HEK293 (cell line): ENCODE results near the gene C8A.

Experiments used
- MYNN ChIP-seq: fragments of 450-650 bp; formaldehyde crosslinking; IDR thresholded peaks from 2 replicates; pipeline ENCODE4 v1.5.1; 2016; ENCODE audit warnings: missing biosample characterization, missing genetic modification characterization, borderline replicate concordance
- TCF7L2 ChIP-seq: IDR thresholded peaks from 2 replicates; pipeline ENCODE4 v1.6.1; 2011; ENCODE audit warnings: low read depth, mild to moderate bottlenecking, inconsistent platforms, low read length, moderate library complexity, borderline replicate concordance
- TRIM28 ChIP-seq: IDR thresholded peaks from 2 replicates; pipeline ENCODE4 v1.6.1; 2011; ENCODE audit warnings: low read length, control low read depth, borderline replicate concordance
- ZFP3 ChIP-seq: fragments of 450-650 bp; formaldehyde crosslinking; IDR thresholded peaks from 2 replicates; pipeline ENCODE4 v1.5.1; 2016; ENCODE audit warnings: low read depth, missing biosample characterization, missing genetic modification characterization
- ZNF133 ChIP-seq: fragments of 450-650 bp; formaldehyde crosslinking; IDR thresholded peaks from 2 replicates; pipeline ENCODE4 v1.5.1; 2016; ENCODE audit warnings: missing biosample characterization, missing genetic modification characterization
- ZNF777 ChIP-seq: fragments of 450-650 bp; formaldehyde crosslinking; IDR thresholded peaks from 2 replicates; pipeline ENCODE4 v1.5.1; 2017; ENCODE audit warnings: missing biosample characterization, missing genetic modification characterization, borderline replicate concordance
- TF ChIP-seq, protein P1 (sequence below): fragments of 450-650 bp; formaldehyde crosslinking; IDR thresholded peaks from 2 replicates; pipeline ENCODE4 v1.5.1; 2017; ENCODE audit warnings: missing biosample characterization, missing genetic modification characterization
- TF ChIP-seq, protein P2 (sequence below): fragments of 450-650 bp; formaldehyde crosslinking; IDR thresholded peaks from 2 replicates; pipeline ENCODE4 v1.5.1; 2016; ENCODE audit warnings: missing biosample characterization, missing genetic modification characterization
- TF ChIP-seq, protein P3 (sequence below): fragments of 450-650 bp; formaldehyde crosslinking; IDR thresholded peaks from 2 replicates; pipeline ENCODE4 v1.5.1; 2016; ENCODE audit warnings: missing biosample characterization, missing genetic modification characterization, low read depth
- TF ChIP-seq, protein P4 (sequence below): fragments of 450-650 bp; formaldehyde crosslinking; IDR thresholded peaks from 2 replicates; pipeline ENCODE4 v1.5.1; 2017; ENCODE audit warnings: missing biosample characterization, missing genetic modification characterization
- TF ChIP-seq, protein P5 (sequence below): fragments of 450-650 bp; formaldehyde crosslinking; IDR thresholded peaks from 2 replicates; pipeline ENCODE4 v1.5.1; 2016; ENCODE audit warnings: missing biosample characterization, missing genetic modification characterization

DNA sequence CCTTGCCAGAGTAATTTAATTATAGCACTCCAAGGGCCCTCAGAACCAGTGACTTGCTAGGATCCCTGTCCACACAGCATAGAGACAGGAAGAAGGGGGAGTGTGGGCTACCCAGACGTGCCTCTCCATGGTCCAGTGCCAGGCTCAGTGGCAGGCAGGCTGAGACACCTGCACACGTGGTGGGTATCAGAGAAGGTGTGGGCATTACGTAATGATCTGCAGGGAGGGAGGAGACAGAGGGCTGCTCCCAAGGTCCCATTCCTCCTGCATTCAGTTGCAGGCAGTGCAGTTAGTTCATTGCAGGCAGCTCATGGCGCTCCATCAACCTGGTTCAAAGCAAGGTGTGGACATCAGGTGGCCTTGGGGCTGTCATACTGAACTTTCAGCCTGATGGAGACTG lies 61.4 kb downstream of the C8A start:
- TF ChIP-seq MYNN (tag by site-specific recombination) (no peak), ZNF777 (tag by site-specific recombination) (no peak), ZFP3 (tag by site-specific recombination) (no peak), TCF7L2 (no peak), ZNF133 (tag by site-specific recombination) (no peak), TRIM28 (no peak)
- TF ChIP-seq, protein P1, sequence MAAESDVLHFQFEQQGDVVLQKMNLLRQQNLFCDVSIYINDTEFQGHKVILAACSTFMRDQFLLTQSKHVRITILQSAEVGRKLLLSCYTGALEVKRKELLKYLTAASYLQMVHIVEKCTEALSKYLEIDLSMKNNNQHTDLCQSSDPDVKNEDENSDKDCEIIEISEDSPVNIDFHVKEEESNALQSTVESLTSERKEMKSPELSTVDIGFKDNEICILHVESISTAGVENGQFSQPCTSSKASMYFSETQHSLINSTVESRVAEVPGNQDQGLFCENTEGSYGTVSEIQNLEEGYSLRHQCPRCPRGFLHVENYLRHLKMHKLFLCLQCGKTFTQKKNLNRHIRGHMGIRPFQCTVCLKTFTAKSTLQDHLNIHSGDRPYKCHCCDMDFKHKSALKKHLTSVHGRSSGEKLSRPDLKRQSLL (tag by site-specific recombination) = no peak
- TF ChIP-seq, protein P2, sequence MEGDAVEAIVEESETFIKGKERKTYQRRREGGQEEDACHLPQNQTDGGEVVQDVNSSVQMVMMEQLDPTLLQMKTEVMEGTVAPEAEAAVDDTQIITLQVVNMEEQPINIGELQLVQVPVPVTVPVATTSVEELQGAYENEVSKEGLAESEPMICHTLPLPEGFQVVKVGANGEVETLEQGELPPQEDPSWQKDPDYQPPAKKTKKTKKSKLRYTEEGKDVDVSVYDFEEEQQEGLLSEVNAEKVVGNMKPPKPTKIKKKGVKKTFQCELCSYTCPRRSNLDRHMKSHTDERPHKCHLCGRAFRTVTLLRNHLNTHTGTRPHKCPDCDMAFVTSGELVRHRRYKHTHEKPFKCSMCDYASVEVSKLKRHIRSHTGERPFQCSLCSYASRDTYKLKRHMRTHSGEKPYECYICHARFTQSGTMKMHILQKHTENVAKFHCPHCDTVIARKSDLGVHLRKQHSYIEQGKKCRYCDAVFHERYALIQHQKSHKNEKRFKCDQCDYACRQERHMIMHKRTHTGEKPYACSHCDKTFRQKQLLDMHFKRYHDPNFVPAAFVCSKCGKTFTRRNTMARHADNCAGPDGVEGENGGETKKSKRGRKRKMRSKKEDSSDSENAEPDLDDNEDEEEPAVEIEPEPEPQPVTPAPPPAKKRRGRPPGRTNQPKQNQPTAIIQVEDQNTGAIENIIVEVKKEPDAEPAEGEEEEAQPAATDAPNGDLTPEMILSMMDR (tag by site-specific recombination) = no peak
- TF ChIP-seq, protein P3, sequence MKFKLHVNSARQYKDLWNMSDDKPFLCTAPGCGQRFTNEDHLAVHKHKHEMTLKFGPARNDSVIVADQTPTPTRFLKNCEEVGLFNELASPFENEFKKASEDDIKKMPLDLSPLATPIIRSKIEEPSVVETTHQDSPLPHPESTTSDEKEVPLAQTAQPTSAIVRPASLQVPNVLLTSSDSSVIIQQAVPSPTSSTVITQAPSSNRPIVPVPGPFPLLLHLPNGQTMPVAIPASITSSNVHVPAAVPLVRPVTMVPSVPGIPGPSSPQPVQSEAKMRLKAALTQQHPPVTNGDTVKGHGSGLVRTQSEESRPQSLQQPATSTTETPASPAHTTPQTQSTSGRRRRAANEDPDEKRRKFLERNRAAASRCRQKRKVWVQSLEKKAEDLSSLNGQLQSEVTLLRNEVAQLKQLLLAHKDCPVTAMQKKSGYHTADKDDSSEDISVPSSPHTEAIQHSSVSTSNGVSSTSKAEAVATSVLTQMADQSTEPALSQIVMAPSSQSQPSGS = no peak
- TF ChIP-seq, protein P4, sequence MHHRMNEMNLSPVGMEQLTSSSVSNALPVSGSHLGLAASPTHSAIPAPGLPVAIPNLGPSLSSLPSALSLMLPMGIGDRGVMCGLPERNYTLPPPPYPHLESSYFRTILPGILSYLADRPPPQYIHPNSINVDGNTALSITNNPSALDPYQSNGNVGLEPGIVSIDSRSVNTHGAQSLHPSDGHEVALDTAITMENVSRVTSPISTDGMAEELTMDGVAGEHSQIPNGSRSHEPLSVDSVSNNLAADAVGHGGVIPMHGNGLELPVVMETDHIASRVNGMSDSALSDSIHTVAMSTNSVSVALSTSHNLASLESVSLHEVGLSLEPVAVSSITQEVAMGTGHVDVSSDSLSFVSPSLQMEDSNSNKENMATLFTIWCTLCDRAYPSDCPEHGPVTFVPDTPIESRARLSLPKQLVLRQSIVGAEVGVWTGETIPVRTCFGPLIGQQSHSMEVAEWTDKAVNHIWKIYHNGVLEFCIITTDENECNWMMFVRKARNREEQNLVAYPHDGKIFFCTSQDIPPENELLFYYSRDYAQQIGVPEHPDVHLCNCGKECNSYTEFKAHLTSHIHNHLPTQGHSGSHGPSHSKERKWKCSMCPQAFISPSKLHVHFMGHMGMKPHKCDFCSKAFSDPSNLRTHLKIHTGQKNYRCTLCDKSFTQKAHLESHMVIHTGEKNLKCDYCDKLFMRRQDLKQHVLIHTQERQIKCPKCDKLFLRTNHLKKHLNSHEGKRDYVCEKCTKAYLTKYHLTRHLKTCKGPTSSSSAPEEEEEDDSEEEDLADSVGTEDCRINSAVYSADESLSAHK = no peak
- TF ChIP-seq, protein P5, sequence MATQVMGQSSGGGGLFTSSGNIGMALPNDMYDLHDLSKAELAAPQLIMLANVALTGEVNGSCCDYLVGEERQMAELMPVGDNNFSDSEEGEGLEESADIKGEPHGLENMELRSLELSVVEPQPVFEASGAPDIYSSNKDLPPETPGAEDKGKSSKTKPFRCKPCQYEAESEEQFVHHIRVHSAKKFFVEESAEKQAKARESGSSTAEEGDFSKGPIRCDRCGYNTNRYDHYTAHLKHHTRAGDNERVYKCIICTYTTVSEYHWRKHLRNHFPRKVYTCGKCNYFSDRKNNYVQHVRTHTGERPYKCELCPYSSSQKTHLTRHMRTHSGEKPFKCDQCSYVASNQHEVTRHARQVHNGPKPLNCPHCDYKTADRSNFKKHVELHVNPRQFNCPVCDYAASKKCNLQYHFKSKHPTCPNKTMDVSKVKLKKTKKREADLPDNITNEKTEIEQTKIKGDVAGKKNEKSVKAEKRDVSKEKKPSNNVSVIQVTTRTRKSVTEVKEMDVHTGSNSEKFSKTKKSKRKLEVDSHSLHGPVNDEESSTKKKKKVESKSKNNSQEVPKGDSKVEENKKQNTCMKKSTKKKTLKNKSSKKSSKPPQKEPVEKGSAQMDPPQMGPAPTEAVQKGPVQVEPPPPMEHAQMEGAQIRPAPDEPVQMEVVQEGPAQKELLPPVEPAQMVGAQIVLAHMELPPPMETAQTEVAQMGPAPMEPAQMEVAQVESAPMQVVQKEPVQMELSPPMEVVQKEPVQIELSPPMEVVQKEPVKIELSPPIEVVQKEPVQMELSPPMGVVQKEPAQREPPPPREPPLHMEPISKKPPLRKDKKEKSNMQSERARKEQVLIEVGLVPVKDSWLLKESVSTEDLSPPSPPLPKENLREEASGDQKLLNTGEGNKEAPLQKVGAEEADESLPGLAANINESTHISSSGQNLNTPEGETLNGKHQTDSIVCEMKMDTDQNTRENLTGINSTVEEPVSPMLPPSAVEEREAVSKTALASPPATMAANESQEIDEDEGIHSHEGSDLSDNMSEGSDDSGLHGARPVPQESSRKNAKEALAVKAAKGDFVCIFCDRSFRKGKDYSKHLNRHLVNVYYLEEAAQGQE (tag by site-specific recombination) = no peak
